ENCODE results near the gene TULP4.

The TULP4 gene

GRCh38 chr6:158358450-158359077, 46.3 kb downstream of the TULP4 start:
- no peak overlapping the region for H3K4me3 ChIP-seq (ENCODE audit: low read depth, low read length)
- TF ChIP-seq CTCF (IDR thresholded peaks at IDR 0.05; ENCODE audit: low read depth, low read length, missing control alignments) = no peak
- in situ Hi-C loops (cut with HindIII; ENCODE audit: low sequenced_read_pairs) = no loop called here
- DNase-seq (ENCODE audit: low read depth) = no peak

- no peak overlapping the region for H3K4me3 ChIP-seq (ENCODE audit: low read depth, low read length)
- in situ Hi-C loops (cut with HindIII; ENCODE audit: low sequenced_read_pairs) = no loop called here
- no peak for DNase-seq (ENCODE audit: low read depth)
- no peak for TF ChIP-seq CTCF (IDR thresholded peaks at IDR 0.05; ENCODE audit: low read depth, low read length, missing control alignments)
These were observed 48.8 kb downstream of the TULP4 start for GRCh38 chr6:158361068-158361467.

- in situ Hi-C loops (cut with HindIII; ENCODE audit: low sequenced_read_pairs) = no loop called here
- H3K4me3 ChIP-seq (ENCODE audit: low read depth, low read length) = no peak overlapping the region
- no peak for TF ChIP-seq CTCF (IDR thresholded peaks at IDR 0.05; ENCODE audit: low read depth, low read length, missing control alignments)
- no peak for DNase-seq (ENCODE audit: low read depth)
These were observed 49.9 kb downstream of the TULP4 start for GRCh38 chr6:158361961-158362669.

GRCh38 chr6:158366363-158366762, 54.1 kb downstream of the TULP4 start:
- in situ Hi-C loops (cut with HindIII; ENCODE audit: low sequenced_read_pairs) = no loop called here

GRCh38 chr6:158367816-158368215, 55.6 kb downstream of the TULP4 start:
- H3K4me3 ChIP-seq (ENCODE audit: low read depth, low read length) = no peak overlapping the region
- no peak for DNase-seq (ENCODE audit: low read depth)

More at GRCh38 chr6:158366363-158366762, 54.1 kb downstream of the TULP4 start:
- TF ChIP-seq CTCF (IDR thresholded peaks at IDR 0.05; ENCODE audit: low read depth, low read length, missing control alignments) = no peak
- no peak overlapping the region for H3K4me3 ChIP-seq (ENCODE audit: low read depth, low read length)
- no peak for DNase-seq (ENCODE audit: low read depth)

GRCh38 chr6:158369241-158369640, 57.0 kb downstream of the TULP4 start:
- no peak for DNase-seq (ENCODE audit: low read depth)
- H3K4me3 ChIP-seq (ENCODE audit: low read depth, low read length) = no peak overlapping the region
- no peak for TF ChIP-seq CTCF (IDR thresholded peaks at IDR 0.05; ENCODE audit: low read depth, low read length, missing control alignments)
- in situ Hi-C loops (cut with HindIII; ENCODE audit: low sequenced_read_pairs) = no loop called here

More at GRCh38 chr6:158367816-158368215, 55.6 kb downstream of the TULP4 start:
- TF ChIP-seq CTCF (IDR thresholded peaks at IDR 0.05; ENCODE audit: low read depth, low read length, missing control alignments) = no peak
- in situ Hi-C loops (cut with HindIII; ENCODE audit: low sequenced_read_pairs) = no loop called here

Data from astrocyte of the cerebellum (primary cell).